GM21528 (cell line): ENCODE results near the gene CUX1.
A peak's percentile ranks its signal among the peaks of the same experiment; 100 is the strongest.
"Not testable (repeated sequence)": the region's sequence is repeated elsewhere in the genome, so short reads cannot be mapped to it uniquely, and the experiment has no call there.

ENCODE experiments used
- ATAC-seq: cut with Tn5 transposase; IDR thresholded peaks from one replicate; pipeline ENCODE4 v1.9.1; 2021; ENCODE audit warnings: mild to moderate bottlenecking, moderate library complexity; ENCODE audit not compliant: unreplicated experiment, low FRiP score

CUX1 gene

GRCh38 chr7:101846800-101847538 lies 29.5 kb downstream of the CUX1 start:
- ATAC-seq, result no peak

GRCh38 chr7:101848208-101848951 lies 31.0 kb downstream of the CUX1 start:
- no peak for ATAC-seq

- ATAC-seq, result not testable (repeated sequence)
These were observed 31.9 kb downstream of the CUX1 start for GRCh38 chr7:101849314-101849713.

DNA sequence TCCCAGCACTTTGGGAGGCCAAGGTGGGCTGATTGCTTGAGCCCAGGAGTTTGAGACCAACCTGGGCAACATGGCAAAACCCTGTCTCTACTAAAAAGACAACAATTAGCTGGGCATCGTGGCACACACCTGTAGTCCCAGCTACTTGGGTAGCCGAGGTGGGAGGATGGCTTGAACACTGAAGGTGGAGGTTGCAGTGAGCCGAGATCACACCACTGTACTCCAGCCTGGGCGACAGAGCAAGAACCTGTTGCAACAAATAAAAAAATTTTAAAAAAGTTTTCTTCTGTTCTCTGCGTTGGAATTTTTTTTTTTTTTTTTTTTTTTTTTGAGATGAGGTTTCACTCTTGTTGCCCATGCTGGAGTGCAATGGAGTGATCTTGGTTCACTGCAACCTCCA lies 34.9 kb downstream of the CUX1 start:
- ATAC-seq, result not testable (repeated sequence)

DNA sequence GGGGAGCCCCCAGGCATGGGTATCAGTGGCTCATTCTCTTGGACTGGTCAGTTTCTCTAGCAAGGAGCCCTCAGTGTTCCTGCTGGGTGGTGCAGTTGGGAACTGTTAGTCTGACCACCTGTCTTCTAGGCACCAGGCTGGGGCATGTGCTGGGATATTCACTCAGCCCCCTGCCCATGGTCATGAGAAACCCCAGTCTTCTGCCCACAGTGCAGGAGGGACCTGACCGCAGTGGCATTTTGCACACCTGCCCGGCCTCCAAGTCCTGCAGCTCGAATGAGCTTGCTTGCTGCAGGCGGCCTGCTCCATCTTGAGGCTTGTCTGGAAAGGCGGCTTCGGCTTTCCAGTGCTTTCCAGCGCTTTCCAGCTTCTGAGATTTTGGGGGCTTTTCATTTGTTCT lies 36.3 kb downstream of the CUX1 start:
- ATAC-seq, result no peak

DNA sequence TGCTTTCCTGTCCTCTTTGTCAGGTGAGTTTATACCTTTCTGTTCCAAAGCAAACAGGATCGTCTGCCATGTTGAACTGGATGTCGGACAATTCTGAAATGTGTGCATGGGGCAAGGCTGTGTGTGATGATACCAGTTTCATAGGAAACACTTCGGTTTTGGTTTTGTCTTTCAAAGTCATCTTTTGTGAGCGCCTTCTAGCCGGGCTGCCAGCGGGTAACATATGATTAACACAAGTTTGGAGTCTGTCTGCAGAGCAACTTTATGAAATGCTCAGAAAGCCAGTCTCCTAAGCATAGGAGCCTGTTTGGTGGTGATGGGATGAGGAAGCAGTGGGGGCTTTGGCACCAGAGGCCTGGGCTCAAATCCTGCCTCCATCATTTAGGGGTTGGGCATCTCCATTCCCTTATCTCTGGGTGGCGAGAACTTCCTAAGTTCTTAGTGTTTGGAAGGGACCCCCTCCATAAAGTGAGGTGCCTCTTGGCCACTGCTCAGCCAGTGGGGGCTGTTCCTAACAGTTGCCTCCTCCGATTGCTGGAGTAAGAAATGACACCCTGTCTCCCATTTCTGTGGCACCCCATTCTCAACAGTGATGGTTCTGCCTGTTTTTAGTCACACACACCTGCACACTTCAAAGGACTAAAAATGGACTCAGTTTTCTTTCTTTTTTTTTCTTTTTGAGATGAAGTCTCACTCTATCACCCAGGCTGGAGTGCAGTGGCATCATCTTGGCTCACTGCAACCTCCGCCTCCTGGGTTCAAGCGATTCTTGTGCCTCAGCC lies 36.8 kb downstream of the CUX1 start:
- no peak for ATAC-seq

DNA sequence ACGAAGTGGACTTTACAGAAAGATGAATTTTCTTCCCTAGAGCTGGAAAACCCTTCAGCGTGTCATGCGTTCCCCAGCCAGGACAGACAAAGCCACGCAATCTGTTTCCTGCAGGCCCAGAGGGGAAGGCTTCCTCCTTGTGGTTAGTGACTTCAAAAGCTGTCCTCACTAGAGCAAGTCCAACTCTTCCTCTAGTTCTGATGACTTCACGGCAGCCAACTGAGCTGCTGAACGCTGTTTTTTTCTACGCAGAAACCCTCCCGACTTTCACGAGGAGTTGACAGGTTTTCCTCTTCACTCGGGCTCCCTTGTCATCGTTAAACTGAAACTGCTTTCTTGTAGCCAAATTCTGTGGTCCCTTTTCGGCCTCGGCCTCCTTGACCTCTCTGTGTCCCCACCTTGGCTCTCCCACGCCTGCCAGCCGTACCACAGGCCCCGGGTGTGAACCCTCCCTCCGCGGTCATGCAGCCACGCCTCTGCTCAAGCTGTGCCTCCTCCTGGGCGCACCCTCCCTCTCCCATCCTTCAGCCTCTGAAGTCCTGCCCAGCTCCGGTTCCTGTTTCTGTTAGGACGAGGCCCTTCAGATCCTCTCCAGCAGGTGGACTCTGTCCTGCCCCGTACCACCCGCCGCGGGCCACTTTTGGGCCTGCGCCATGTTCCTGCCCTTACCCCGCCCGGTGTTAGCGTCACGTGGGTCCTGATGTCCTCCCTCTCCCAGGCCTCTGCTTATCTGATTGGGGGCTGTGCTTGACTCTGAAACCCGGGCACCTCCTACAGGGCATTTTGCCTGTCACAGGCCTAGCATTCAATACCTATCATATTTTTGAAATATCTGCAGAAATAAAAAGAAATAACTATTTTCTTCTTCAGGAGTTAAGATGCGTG lies 39.3 kb downstream of the CUX1 start:
- ATAC-seq, result peak; percentile 92

DNA sequence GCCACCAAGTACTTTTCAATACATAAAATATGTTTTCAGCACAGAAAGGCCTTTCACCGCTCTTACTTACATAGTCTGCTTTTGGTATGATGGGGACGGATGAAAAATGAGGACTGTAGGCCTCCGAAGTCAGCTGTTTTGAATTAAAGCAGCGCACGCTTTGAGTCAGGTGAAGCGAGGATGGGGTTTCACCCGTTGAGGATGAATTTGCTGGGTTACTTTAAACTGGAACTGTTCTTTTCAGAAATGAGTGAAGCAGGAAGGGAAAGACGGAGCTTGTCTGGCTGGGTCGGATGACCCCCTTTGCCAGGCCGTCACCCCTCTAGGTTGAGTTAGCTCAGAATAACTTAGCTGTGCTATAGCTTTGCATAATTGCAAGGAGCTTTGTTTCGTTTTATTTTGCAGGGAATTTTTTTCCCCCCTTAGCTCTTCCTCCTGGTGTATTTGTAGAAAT lies 40.0 kb downstream of the CUX1 start:
- peak; percentile 35 for ATAC-seq

DNA sequence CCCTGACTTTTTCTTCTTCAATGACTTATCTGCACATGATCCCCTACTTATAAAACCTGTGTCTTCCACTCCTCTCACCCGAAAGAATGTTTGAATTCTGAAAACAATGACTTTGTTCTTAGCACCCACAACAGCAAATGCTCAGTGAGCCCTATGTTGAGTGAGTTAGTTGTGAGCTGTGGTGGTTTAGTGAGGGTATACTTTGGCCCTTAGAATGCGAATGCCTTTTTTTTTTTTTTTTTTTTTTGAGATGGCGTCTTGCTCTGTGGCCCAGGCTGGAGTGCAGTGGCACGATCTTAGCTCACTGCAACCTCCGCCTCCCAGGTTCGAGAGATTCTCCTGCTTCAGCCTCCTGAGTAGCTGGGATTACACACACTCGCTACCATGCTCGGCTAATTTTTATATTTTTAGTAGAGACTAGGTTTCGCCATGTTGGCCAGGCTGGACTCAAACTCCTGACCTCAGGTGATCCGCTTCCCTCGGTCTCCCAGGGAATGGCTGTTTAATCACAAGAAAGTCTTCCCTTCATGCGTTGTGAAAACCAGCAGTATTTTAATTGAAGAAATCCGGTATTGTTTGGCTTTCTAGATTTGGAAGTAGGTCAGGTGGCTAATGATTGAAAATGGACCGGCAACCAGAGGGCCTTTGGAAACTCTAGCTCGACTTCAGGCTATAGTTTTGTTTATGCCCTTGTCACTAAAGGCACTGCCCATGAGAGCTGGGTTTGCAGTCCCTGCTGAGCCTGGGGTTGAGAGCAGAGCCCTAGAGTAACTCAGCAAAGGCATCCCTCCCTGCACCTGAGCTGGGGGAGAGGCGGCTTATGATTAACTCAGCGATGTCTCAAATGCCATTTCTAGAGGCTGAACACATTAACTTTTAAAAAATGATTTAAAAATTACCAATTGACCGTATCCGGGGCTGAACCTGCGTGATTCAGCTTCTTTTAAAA lies 41.3 kb downstream of the CUX1 start:
- no peak for ATAC-seq

DNA sequence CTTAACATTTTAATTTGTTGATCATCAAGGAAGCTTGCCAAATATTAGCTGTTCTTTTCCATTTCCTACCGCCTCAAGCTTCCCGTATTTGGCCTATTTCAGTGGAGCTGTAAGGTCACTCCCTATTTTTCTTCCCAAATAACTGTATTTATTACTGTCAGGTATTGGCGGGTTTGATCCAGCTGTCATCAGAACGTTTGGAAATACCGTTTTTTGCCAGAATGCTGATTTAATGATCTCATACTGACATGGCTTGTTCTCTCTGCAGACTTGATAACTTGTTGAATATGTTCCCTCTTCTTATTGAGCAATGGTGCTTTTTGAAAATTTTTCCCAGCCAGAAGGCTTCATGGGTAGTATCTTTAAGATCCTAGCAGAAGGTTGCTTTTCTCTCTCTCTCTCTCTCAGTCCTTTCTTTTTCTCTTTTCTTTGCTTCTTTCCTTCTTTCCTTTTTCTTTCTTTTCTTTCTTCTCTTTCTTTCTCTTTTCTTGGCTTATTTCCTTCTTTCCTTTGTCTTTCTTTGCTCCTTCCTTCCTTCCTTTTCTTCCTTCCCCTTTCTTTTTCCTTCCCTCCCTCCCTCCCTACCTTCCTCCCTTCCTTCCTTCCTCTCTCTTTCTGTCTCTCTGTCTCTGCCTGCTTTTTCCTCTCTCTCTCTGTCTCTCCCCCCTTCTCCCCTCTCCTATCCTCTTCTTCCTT lies 42.1 kb downstream of the CUX1 start:
- ATAC-seq, result no peak

- no peak for ATAC-seq
These were observed 43.1 kb downstream of the CUX1 start for GRCh38 chr7:101860316-101861217.

- ATAC-seq, result no peak
These were observed 43.9 kb downstream of the CUX1 start for GRCh38 chr7:101861218-101861775.

GRCh38 chr7:101862280-101863220 lies 45.1 kb downstream of the CUX1 start:
- ATAC-seq, result no peak

DNA sequence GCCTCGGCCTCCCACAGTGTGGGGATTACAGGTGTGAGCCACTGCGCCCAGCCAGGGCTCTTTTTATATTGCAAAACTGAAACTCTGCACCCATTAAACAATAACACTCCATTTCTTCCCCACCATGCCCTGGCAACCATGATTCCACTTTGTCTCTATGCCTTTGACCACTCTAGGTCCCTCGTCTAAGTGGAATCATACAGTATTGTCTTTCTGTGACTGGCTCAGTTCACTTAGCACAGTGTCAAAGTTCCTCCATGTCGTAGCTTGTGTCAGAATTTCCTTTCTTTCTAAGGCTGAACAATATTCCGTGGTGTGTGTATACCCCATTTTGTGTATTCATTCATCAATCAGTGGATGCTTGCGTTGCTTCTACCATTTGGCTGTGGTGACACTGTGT lies 46.2 kb downstream of the CUX1 start:
- no peak for ATAC-seq

- ATAC-seq, result no peak
These were observed 46.6 kb downstream of the CUX1 start for GRCh38 chr7:101864039-101864438.

GRCh38 chr7:101865031-101865430 lies 47.6 kb downstream of the CUX1 start:
- ATAC-seq, result no peak
